Heart right ventricle (tissue), 16 donors: ENCODE results near the gene DVL2. TPM values are rescaled to one million over a fixed set of nuclear protein-coding genes. Genes with fewer than 3 reads are reported as not detected.

Experiments
- ATAC-seq, 8 donors: fragments of 200-7000 bp; cut with Tn5 transposase; one replicate each; pipeline ENCODE4 v1.9.1; 2020; ENCODE audit warnings: mild to moderate bottlenecking in 8 of 8, moderate library complexity in 8 of 8, moderate number of reproducible peaks in 1 of 8
- DNase-seq, 2 donors: peaks; one replicate each; pipeline ENCODE4 v3.0.0-alpha.2; 2020
- H3K27ac ChIP-seq, 10 donors: fragments of 200-600 bp; sonication (generic) in 2 of 10; one replicate each; pipeline versions ENCODE4 v1.5.0 to v1.8.0; 2020 to 2022; ENCODE audit warnings: mild to moderate bottlenecking in 3 of 10
- H3K27me3 ChIP-seq, 7 donors: fragments of 200-600 bp; one replicate each; pipeline ENCODE4 v1.8.0; 2021 to 2022; ENCODE audit warnings: mild to moderate bottlenecking in 2 of 7
- H3K36me3 ChIP-seq, 9 donors: fragments of 200-600 bp; sonication (generic) in 1 of 9; one replicate each; pipeline versions ENCODE4 v1.5.0 to v1.8.0; 2020 to 2022; ENCODE audit warnings: mild to moderate bottlenecking in 2 of 9
- H3K4me1 ChIP-seq, 9 donors: fragments of 200-600 bp; sonication (generic) in 1 of 9; one replicate each; pipeline versions ENCODE4 v1.5.0 to v1.8.0; 2020 to 2022; ENCODE audit warnings: mild to moderate bottlenecking in 4 of 9
- H3K4me3 ChIP-seq, 10 donors: fragments of 200-600 bp; sonication (generic) in 2 of 10; one replicate each; pipeline versions ENCODE4 v1.5.0 to v1.8.0; 2020 to 2022; ENCODE audit warnings: mild to moderate bottlenecking in 7 of 10, moderate library complexity in 2 of 10
- H3K9me3 ChIP-seq, 11 donors: fragments of 200-600 bp in 10 of 11; sonication (generic) in 2 of 11; one replicate each; pipeline versions ENCODE4 v1.5.0 to v1.8.0; 2013 to 2022; ENCODE audit warnings: mild to moderate bottlenecking in 2 of 11, control low read depth in 1 of 11, moderate library complexity in 1 of 11
- WGBS, 2 donors: extraction: QIAGEN DNeasy Blood & Tissue Kit; methylation state at CpG; one replicate each; pipeline ENCODE4 v1.1.7; 2013; ENCODE audit warnings: inconsistent platforms in 1 of 2; 5-methylcytosine and 5-hydroxymethylcytosine counted together
- intact Hi-C, 10 donors: fragments of 100-400 bp; cut with DNase I; formaldehyde crosslinking; loops; one replicate each; pipeline versions ENCODE4 v1.11.1 to v1.14.2; 2022
- polyA plus RNA-seq, 2 donors: library from polyadenylated mRNA; stranded (reverse); fragments of 200-250 nt; gene quantifications; one replicate each; pipeline ENCODE4 v1.2.3, GENCODE V29; 2013
- total RNA-seq, 10 donors: library from RNA; stranded (reverse); fragmentation: NEBNext Ultra II Directional in 3 of 10; extraction: Animal tissue kit (Norgen Biotek cat#: 25700) in 3 of 10; gene quantifications; one replicate each; pipeline versions ENCODE4 v1.2.1 to v1.2.4, GENCODE V29; 2021 to 2023
- TF ChIP-seq, protein P1 (sequence below), 9 donors: fragments of 200-600 bp; sonication (generic) in 2 of 9; IDR thresholded peaks; one replicate each; pipeline versions ENCODE4 v1.5.0 to v1.8.0; 2021 to 2022; ENCODE audit warnings: antibody characterized with exemption in 9 of 9, mild to moderate bottlenecking in 5 of 9, moderate library complexity in 1 of 9
- donor health status: Arrhythmogenic right ventricular cardiomyopathy.
- donor health status: ischemic (EF 13 %, LVEDD 7.1; RV severe dilation, severe dysfunction).
- donor health status: healthy with polysubstance abuse.
- donor health status: DM: no; HTN: yes; CAD: no.
- donor health status: DM: no; HTN: no; CAD: no.
- donor health status: ischemic (EF 25% LVEDD 6.9; RV normal size, moderate dysfunction).
- donor health status: ischemic (EF 25% LVEDD 5.7; RV mildly dilated, moderate dysfunction).
- donor health status: healthy.
- donor health status: DM: yes; HTN: yes; CAD: no.
- donor health status: Ischemic cardiomyopathy.
- donor health status: ischemic (EF 35%, LVEDD 5.7; RV mildly dilated, moderate dysfunction).
- donor health status: nonischemic (EF 11% LVEDD 7.7; RV severe dilation, severe dysfunction).
- donor health status: DM: yes; HTN: yes; CAD: no.
- donor health status: PGD.
- donor health status: ischemic (EF 29% LVEDD 5.4; RV normal size, mild dysfunction).
- donor health status: nonischemic (EF 23%, LVEDD 6.1; RV moderate dilation, normal function).

DVL2 gene
- total and polyA plus RNA-seq, 12 donors = 10.0 to 25.6 (median 18.0) TPM

DNA sequence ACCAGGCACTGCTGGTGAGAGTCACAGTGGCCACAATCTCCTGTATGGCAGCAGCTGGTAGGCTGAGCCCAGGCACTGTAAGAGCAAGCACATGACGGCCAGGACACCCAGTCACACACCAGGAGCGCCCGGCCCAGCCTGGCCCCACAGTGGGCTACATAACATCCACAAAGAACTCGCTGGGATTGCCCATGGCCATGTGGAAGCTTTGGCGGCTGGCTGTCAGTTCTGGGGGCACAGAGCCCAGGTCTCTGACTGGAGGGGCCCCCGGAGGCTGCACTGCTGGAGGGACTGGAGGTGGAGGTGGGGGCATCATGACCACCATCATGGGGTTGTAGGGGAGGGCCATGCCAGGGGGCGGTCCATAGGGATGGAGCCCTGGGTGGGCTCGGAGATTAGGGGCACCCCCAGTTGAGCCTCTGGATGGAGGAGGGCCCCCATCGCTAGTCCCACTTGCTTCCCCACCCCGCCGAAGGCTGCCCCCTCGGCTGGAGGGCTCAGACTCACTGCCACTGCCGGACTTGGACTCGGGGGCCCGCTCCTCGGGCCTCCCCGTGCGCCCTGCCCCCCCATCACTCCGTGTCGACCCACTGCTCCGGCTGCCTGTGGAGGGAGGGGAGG, 8.5 kb downstream of the DVL2 start:
- Histone ChIP-seq H3K4me1 (peaks cover 3 to 50% (median 25%) of the 10 kb centered on the region in 9 donors), H3K4me3 (no peak overlapping the region), H3K27me3 (no peaks in the 10 kb centered on the region), H3K9me3 (no peaks in the 10 kb centered on the region), H3K36me3 (peaks cover 0 to 100% (median 50%) of the 10 kb centered on the region in 9 donors), H3K27ac (peak overlapping the region in 5 of 10 donors; percentile 1 to 46 (median 20))
- intact Hi-C loops = no loop called here
- DNase-seq = peak in 1 of 2 donors; percentile 30
- peak in 7 of 8 donors; percentile 4 to 66 (median 52) for ATAC-seq
- 75 to 77% methylated on average over 21 of the region's 21 CpGs for WGBS, 2 donors
- TF ChIP-seq, protein P1, sequence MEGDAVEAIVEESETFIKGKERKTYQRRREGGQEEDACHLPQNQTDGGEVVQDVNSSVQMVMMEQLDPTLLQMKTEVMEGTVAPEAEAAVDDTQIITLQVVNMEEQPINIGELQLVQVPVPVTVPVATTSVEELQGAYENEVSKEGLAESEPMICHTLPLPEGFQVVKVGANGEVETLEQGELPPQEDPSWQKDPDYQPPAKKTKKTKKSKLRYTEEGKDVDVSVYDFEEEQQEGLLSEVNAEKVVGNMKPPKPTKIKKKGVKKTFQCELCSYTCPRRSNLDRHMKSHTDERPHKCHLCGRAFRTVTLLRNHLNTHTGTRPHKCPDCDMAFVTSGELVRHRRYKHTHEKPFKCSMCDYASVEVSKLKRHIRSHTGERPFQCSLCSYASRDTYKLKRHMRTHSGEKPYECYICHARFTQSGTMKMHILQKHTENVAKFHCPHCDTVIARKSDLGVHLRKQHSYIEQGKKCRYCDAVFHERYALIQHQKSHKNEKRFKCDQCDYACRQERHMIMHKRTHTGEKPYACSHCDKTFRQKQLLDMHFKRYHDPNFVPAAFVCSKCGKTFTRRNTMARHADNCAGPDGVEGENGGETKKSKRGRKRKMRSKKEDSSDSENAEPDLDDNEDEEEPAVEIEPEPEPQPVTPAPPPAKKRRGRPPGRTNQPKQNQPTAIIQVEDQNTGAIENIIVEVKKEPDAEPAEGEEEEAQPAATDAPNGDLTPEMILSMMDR (IDR thresholded peaks at IDR 0.05) = no peak

DNA sequence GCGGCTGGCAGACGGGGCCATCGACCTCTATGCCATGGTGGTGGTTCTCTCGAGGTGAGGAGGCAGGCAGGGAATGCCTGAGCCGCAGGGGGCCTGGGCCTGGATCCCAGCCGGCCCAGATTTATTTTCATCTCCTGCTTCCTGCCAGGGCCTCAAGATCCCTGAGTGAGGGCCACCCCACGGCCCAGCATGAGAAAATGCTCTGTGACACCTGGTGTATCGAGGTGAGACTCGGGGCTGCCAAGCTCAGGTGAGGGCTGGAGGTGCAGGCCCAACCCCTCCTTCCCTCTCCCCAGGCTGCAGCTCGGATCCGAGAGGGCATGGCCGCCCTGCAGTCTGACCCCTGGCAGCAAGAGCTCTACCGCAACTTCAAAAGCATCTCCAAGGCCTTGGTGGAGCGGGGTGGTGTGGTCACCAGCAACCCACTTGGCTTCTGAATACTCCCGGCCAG, 9.6 kb downstream of the DVL2 start:
- Histone ChIP-seq H3K4me3 (no peak overlapping the region), H3K9me3 (no peaks in the 10 kb centered on the region), H3K27me3 (no peaks in the 10 kb centered on the region), H3K27ac (peak overlapping the region in 3 of 10 donors; percentile 44 to 65 (median 46)), H3K4me1 (peaks cover 3 to 55% (median 30%) of the 10 kb centered on the region in 9 donors), H3K36me3 (peaks cover 0 to 90% (median 42%) of the 10 kb centered on the region in 9 donors)
- intact Hi-C loops = no loop called here
- ATAC-seq = no peak
- WGBS, 2 donors = 52 to 62% methylated on average over 15 of the region's 15 CpGs
- TF ChIP-seq, protein P1 (IDR thresholded peaks at IDR 0.05) = no peak
- DNase-seq = peak in 1 of 2 donors; percentile 4

DNA sequence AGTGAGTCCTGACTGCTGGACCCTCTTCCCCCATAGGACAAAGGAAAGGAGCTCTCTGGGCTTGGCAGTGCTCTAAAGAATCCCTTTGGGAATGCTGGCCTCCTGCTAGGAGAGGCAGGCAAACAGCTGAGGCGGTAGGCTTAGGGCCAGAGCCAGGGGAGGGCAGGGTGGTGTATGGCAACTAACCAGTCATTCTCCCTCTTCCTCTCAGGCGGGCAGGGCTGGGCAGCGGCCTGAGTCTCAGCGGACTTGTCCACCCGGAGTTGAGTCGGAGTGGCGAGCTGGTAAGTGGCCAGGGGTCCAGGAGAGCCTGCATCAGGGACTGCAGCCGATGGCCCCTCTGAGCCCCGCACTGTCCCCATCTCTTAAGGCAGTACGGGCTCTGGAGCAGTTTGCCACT, 10.2 kb downstream of the DVL2 start:
- Histone ChIP-seq H3K4me3 (no peak overlapping the region), H3K27ac (peak overlapping the region in 3 of 10 donors; percentile 7 to 15 (median 13)), H3K9me3 (no peaks in the 10 kb centered on the region), H3K27me3 (no peaks in the 10 kb centered on the region), H3K36me3 (peaks cover 0 to 84% (median 38%) of the 10 kb centered on the region in 9 donors), H3K4me1 (peaks cover 6 to 60% (median 30%) of the 10 kb centered on the region in 9 donors)
- 72 to 73% methylated on average over 10 of the region's 10 CpGs for WGBS, 2 donors
- ATAC-seq (no peak), DNase-seq (peak in 1 of 2 donors; percentile 3)
- intact Hi-C loops = no loop called here
- TF ChIP-seq, protein P1 (IDR thresholded peaks at IDR 0.05) = no peak

DNA sequence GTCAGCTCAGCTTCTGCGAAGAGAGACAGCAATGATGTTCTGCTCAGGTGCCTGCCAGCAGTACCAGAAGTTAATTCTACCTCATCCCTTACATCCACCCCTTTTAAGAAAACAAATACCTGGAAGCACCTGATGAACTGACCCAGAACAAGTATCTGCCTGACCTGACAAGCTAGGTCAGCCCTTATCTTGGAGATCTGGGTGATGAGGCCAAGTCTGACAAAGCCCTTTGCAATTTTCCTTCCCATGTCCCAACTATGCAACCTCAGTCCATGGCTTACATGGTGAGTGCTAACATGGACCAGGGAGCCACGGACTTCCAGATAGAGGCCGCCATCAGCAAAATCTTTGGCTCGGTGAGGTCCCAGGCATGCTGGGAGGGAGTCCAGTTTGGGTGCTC, 10.9 kb downstream of the DVL2 start:
- no peaks in the 10 kb centered on the region for H3K27me3 ChIP-seq
- H3K4me3 ChIP-seq = no peak overlapping the region
- DNase-seq (no peak), ATAC-seq (no peak)
- H3K27ac ChIP-seq = peak overlapping the region in 2 of 10 donors; percentile 7 to 48
- intact Hi-C loops = no loop called here
- peaks cover 0 to 77% (median 33%) of the 10 kb centered on the region in 9 donors for H3K36me3 ChIP-seq
- 78 to 82% methylated on average over 4 of the region's 4 CpGs for WGBS, 2 donors
- TF ChIP-seq, protein P1 (IDR thresholded peaks at IDR 0.05) = no peak
- H3K4me1 ChIP-seq = peaks cover 9 to 67% (median 37%) of the 10 kb centered on the region in 9 donors
- H3K9me3 ChIP-seq = no peaks in the 10 kb centered on the region
